NCI-H2227 (cell line): ENCODE results near the gene FBXO11.

ENCODE experiments used
- DNase-seq: peaks from one replicate; lab custom pipeline; 2025; ENCODE audit not compliant: unreplicated experiment; lab: John Stamatoyannopoulos, UW

The FBXO11 gene

GRCh38 chr2:47798631-47799030, 107.7 kb downstream of the FBXO11 start:
- DNase-seq: no peak

GRCh38 chr2:47796090-47796697, 110.1 kb downstream of the FBXO11 start:
- DNase-seq: no peak

- DNase-seq: no peak
Measured at GRCh38 chr2:47785986-47786385, 120.3 kb downstream of the FBXO11 start.

- peak; percentile 51 for DNase-seq
Measured at GRCh38 chr2:47784352-47784851, 121.9 kb downstream of the FBXO11 start.

GRCh38 chr2:47783486-47784351, 122.6 kb downstream of the FBXO11 start:
- DNase-seq: peak; percentile 89

- DNase-seq: peak; percentile 95
Measured at GRCh38 chr2:47782671-47783485, 123.4 kb downstream of the FBXO11 start, which contains the start of gene MSH6. Gene MSH6, plus strand, starts transcription at chr2:47783145. Its CDS starts 89 bp downstream, at chr2:47783234.

- no peak for DNase-seq
Measured at GRCh38 chr2:47782381-47782670, 124.0 kb downstream of the FBXO11 start.

GRCh38 chr2:47779426-47779790, 126.9 kb downstream of the FBXO11 start:
- no peak for DNase-seq

- no peak for DNase-seq
Measured at GRCh38 chr2:47778698-47779425, 127.4 kb downstream of the FBXO11 start.

GRCh38 chr2:47777277-47777937, 128.9 kb downstream of the FBXO11 start:
- no peak for DNase-seq

- DNase-seq: no peak
Measured at GRCh38 chr2:47774567-47774966, 131.7 kb downstream of the FBXO11 start.

GRCh38 chr2:47772343-47772742, 134.0 kb downstream of the FBXO11 start:
- no peak for DNase-seq

GRCh38 chr2:47771211-47771610, 135.1 kb downstream of the FBXO11 start:
- no peak for DNase-seq

GRCh38 chr2:47769318-47769717, 137.0 kb downstream of the FBXO11 start:
- no peak for DNase-seq

- DNase-seq: peak; percentile 72
Measured at GRCh38 chr2:47767880-47768609, 138.3 kb downstream of the FBXO11 start.

- DNase-seq: no peak
Measured at GRCh38 chr2:47767497-47767844, 138.8 kb downstream of the FBXO11 start.

GRCh38 chr2:47751856-47752414, 154.4 kb downstream of the FBXO11 start:
- no peak for DNase-seq

- no peak for DNase-seq
Measured at GRCh38 chr2:47747878-47748277, 158.4 kb downstream of the FBXO11 start.

GRCh38 chr2:47744074-47744473, 162.2 kb downstream of the FBXO11 start:
- no peak for DNase-seq

- no peak for DNase-seq
Measured at GRCh38 chr2:47741637-47742036, 164.7 kb downstream of the FBXO11 start.
